HG02870 (cell line): ENCODE data around the gene LAMA4.

ENCODE experiments used
- ATAC-seq: cut with Tn5 transposase; IDR thresholded peaks from one replicate; pipeline ENCODE4 v1.9.1; 2021; ENCODE audit warnings: mild to moderate bottlenecking, moderate library complexity; ENCODE audit not compliant: unreplicated experiment

LAMA4 gene

DNA sequence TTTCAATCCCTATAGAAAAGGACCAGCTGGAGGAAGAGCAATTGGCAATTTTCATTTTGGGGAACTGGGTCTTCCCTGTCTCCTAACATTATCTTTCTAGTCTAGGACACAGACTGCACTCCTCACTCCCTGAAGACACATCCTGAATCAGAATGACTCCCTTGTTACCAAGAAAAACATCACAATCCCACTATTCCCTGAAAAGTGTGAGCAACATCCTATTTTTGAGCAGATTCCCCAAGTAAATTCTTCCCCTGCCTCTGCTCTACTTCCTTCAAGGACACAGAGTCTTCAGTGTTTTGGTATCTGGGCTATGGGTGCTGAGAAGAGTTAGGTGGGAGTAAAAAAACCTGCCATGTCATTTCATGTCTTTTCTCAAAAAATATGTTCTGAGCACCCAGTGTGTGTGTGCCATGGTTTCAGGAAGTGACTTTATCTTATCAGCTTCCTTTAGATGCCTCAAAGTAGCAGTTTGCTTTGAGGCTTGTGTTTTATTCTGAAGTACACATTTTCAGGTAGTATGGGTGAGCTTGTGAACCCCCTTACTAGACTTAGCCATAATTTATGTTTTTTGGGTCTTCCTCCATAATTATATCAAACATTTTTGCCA is 12.4 kb downstream of the LAMA4 start:
- no peak for ATAC-seq

DNA sequence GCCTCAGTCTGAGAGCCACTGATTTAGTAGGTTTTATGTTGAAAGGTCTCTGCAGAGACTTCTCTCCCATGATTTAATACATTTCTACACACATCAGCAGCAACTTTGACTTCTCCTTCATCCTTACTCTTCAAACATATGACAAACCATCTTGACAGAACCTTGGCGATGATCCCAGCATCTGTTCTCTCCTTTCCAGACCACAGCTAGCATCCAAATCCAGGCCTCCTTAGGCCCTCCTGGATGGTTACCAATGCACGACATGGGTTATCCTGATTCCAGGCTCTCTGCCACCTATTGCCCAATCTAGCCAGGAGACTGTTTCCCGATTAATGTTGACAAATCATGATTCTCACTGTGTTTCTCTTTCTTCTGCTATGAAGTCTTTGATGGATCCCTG is 16.8 kb downstream of the LAMA4 start:
- no peak for ATAC-seq

DNA sequence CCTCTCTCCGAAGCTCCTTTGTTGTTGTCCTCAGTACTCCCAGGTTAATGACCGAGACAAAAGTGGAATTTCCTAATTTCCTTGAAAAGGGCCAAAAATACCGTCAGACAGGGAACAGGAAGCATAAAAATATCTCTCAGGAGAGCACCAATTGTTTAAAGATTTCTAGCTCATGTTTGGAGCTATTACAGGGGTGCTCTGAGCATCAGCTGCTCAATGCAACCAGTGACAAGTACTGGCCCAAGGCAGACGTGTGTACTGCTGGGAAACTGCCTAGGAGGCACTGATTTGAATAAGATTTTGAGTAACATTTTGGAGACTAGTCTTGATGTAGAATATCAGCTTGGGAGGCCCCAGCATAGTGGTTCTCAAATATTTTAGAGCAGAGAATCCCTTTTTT is 17.3 kb downstream of the LAMA4 start:
- no peak for ATAC-seq

DNA sequence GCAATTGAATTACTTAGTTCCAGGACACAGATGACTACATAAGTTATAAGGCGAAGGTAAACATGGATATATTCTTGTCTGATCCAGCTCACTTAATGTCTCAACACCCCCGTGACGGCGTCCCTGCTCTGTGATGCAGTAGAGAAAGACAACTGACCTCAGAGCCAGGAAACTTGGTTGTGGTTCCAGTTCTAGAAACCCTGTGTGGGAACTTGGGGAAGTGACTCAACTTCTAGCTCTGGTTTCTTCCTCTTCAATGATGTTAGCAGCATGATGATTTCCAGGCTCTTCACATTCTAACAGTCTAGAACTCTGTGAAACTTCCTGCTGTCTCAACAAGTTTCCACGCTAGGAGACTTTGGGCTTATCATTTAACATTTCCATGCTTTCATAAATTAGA is 18.4 kb downstream of the LAMA4 start:
- ATAC-seq: no peak

GRCh38 chr6:112234601-112235000 is 19.8 kb downstream of the LAMA4 start:
- no peak for ATAC-seq

GRCh38 chr6:112233847-112234246 is 20.5 kb downstream of the LAMA4 start:
- ATAC-seq: no peak

DNA sequence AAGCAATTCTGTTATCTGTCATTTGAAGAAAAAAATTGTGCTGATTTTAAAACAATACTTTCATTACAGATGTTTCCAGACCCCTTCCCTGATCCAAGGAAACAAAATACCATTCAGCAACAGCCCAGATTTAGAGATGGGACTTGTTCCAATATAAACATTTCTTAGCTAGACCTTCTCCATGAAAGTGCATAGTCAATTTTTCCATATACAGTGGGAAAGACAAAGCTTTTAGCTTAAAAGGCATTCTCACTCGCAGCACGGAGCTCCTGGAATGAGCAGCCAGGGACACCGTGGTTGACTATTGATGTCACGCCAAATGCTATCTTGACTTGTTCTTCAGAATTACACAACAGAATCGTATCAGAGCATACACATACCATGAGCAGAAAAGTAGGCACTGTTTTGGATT is 21.5 kb downstream of the LAMA4 start:
- no peak for ATAC-seq

DNA sequence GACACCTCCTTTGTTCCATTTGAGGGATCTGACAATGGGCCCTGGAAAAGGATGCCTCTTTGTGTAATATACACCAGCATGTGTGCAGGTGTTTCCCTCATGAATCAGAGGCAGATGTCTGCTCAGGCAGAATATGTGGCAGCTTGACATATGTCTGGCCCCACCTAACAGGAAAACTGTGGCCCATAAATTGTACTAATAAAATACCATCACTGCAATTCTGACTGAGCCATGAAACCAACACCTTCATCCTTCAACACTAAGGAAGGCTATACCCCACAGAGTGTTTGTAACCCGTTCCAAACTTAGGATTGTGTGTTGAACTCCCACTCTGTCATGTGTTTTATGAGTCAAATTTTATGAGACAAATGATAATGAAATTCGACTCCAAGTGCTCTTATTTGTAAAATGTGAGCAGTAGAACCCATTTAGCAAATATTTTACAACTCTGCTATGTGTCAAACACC is 22.7 kb downstream of the LAMA4 start:
- ATAC-seq: no peak

- no peak for ATAC-seq
Observed at GRCh38 chr6:112231164-112231563, 23.2 kb downstream of the LAMA4 start.

DNA sequence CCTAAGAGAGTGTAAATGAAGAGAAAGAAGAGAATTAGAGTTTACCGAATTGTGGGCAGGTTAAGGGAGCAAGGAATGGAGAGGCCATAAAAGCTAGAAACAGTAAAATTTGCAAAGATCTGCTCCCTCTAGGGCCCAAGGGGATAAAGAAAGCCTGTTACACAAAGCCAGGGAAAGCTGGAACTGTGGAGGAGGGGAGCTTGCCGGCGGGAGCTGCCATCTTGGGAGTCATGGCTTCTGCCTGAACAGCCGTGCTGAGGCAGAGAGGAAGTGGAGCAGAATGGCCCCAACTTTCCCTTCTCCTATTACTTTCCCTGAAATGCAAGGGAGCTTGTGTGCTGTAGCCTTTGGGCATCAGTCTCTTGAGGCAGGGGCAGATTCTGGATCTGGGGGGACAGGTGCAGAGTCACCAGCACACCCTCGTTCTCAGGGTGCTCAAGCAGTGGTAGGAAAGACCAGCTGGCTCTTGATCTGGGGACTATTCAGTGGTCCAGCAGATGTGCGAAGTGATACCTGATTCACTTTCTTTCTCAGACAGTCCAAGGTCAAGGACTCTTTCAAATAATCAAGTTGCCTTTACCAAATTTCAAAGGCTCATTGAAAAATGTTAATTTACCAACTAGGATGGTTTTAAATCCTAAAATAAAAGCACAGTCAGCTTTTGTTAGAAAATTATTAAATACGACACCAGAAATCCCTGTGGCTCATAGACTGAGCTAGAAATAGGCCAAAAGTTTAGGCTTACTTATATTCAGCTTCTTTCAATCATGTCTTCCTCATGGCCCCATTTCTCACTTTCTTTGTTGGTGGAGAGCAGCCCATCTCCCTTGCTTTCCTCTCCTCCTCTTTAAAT is 25.7 kb downstream of the LAMA4 start:
- ATAC-seq: no peak

DNA sequence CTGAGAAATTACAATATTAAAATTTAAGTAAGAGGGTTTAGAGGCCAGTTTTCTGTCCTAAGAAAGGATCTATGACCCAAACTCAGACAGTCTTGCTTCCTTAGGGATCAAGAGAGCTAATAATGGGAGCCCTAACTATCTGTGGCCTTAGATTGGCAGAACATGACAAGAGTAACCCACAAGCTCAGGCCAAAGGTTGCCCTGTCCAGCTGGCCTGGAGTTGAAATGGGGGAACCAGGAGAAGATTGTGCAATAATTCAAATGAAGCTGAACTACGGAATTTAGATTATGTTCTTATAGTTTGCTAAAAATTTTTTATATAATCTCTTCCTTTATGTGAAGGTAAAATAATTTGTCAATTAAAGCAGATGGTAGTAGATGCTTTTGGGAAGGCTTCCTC is 26.4 kb downstream of the LAMA4 start:
- no peak for ATAC-seq

DNA sequence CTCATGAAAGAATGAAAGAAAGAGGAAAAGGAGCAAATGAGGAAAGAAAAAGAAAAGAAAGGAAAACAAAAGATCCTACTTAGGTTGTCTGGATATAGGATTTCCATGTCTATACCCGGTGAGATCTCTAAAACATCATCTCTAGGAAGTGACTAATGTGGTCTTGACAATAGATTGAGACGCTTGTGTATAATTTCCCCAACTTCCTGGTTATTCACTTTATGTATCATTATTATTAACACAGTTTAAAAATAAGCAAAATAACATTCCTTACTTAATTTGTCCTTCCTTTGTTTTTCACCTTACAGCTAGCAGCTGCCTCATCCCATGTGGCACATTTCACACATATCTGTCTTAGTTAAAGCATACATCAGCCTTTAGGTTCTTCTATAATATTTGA is 27.0 kb downstream of the LAMA4 start:
- ATAC-seq: no peak

DNA sequence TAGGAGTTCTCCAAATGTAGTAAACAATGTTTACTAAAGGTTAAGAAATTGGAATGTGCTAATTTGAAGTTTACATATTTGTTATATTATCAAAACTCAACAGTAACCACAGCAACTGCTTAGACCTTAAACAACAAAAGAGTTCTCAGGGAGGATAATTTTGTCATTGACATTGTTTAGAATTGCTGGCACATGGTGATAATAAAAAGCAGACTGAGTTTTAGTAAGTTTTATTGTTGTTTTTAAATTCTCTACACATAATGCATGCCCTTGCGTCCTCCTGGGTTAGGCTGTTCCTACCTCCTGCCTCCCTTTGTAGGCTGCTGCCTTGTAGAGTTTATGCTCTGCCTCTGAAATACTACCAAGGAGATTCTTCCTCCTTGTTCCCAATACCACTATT is 28.7 kb downstream of the LAMA4 start:
- ATAC-seq: no peak

DNA sequence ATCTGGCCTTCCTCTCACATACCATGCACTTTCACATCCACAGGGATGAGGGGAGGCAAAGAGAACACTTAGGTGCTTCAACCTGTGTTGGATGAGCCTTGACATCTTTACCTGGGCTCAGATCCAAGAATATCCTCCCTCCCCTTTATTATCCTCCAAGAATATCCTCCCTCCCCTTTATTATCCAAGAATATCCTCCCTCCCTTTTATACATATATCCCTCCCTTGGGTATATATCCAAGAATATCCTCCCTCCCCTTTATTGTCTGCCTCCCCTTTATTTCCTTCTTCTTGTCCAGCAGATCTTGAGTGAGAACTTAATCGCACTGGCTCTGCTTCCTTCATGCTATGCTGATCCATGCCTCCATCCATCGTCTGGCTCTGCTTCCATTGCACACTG is 30.3 kb downstream of the LAMA4 start:
- ATAC-seq: no peak

DNA sequence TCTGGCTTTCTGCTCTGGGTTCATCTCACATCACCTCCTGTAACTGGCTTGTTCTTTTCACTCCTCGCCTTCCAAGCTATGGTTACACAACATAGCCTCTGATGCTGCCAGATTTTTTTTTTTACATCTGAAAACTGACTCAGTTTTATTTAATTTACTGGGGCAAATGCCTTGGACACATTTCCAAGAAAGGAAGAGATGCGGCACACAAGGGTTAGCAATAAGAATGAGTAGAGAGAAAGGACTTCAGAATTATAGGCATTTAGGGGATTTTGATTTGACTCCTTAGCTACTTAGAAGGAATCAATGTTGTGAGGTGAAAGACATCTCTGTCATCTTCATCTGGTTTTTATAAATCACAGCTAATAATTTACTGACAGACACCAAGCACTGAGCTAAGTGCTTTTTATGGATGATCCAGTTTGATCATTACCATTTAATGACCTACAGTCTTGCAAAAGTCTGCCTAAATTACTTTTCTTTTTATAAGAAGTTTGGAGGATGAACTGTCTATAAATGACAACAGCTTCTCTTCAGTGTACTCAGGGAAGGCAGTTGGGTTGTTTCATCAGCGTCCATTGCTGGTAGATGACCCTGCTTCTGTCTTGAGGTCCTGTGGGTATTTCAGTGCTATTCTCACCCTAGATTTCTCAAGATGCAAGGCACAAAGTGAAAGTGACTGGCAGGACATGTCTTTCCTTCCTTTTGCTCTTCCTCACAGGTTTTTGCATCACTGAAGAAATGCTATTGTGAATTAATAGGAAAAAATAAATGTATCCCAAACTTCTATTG is 31.1 kb downstream of the LAMA4 start:
- no peak for ATAC-seq

DNA sequence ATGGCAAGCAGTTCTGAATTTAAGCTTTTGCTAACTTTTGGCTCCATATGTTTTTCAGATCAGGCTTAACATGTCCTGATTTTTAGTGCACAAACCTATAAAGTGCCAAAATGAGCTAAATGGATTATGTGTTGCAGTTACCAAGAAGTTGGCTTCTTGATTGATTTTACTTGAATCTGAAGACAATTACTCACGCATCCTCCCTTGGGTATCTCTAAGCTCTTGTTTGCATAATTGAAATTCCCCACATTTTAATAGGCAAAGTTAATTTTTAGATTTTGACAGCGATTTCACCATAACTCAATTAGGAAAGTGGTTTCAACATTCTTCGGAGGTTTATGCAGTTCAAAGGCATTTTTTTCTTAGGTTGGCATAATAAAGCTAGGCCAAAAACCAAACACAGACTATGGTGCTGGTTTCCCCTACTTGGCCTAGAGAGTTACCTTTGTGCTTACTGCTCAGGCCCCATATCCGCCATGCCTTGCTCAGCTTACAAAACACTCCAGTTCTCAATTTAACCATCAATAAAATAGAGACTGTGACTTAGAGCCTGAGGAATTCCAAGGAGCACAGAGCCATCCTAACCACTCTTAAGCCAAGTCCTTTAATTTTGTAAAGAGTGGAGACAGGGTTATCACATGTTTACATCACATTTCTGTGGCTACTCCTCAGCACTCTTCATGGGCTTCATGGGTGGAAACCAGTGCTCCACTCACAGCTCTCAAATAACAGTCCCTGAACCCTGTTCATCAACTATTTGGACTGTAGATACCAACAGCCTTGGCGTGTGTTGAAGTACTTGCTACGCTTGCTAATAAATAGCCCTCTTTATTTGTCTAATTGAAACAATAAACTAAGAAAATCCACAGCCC is 32.1 kb downstream of the LAMA4 start:
- no peak for ATAC-seq

- no peak for ATAC-seq
Observed at GRCh38 chr6:112221561-112221960, 32.8 kb downstream of the LAMA4 start.

GRCh38 chr6:112218563-112218962 is 35.8 kb downstream of the LAMA4 start:
- ATAC-seq: no peak

- ATAC-seq: no peak
Observed at GRCh38 chr6:112216662-112217551, 37.5 kb downstream of the LAMA4 start.
